ENCODE measurements around the gene FBXW8.

The FBXW8 gene

DNA sequence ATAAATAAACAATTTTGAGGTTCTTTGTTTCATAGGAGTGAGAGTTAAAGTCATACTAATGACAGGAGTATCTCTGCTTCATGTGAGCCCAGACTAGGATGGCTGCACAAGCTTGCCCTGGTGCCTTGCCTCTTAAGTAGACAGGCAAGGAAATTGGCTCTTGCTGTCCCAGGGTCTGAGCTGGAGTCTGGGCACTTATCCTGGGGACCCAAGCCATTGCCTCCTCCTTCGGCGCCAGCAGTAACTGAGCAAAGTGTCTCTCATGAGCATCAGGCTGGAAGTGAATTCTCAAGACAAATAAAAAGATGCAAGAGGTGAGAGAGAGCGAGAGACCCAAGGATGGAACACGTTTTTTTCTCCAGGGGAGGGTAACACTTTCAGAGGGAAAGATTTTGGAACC is 6.9 kb upstream of the FBXW8 start:
- H4K20me1 ChIP-seq = no peaks in the 10 kb centered on the region
- no peak overlapping the region for H3K9ac ChIP-seq
- no peaks in the 10 kb centered on the region for H3K36me3 ChIP-seq
- H3K4me3 ChIP-seq = no peak overlapping the region
- H3K4me2 ChIP-seq = no peak overlapping the region
- no peaks in the 10 kb centered on the region for H3K9me3 ChIP-seq
- H3K27me3 ChIP-seq = no peaks in the 10 kb centered on the region
- no peak overlapping the region for H3K27ac ChIP-seq
- peaks cover 9% of the 10 kb centered on the region for H3K4me1 ChIP-seq
- TF ChIP-seq Cebpa-rat (IDR thresholded peaks at IDR 0.05) = no peak

DNA sequence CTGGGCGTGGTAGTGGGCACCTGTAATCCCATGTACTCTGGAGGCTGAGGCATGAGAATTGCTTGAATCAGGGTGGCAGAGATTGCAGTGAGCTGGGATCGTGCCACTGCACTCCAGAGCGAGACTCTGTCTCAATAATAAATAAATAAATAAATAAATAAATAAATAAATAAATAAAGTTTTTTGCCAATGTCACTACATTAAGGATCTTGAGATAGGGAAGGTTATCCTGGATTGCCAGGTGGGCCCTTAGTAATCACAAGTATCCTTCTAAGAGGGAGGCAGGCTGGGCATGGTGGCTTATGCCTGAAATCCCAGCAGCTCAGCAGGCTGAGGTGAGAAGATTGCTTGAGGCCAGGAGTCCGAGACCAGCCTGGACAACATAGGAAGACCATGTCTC is 4.5 kb upstream of the FBXW8 start:
- Histone ChIP-seq H3K27ac (no peak overlapping the region), H3K4me2 (no peak overlapping the region), H3K27me3 (no peaks in the 10 kb centered on the region), H3K9ac (no peak overlapping the region), H4K20me1 (no peaks in the 10 kb centered on the region), H3K4me3 (no peak overlapping the region), H3K4me1 (no peaks in the 10 kb centered on the region), H3K36me3 (no peaks in the 10 kb centered on the region), H3K9me3 (no peaks in the 10 kb centered on the region)
- TF ChIP-seq Cebpa-rat (IDR thresholded peaks at IDR 0.05) = no peak

DNA sequence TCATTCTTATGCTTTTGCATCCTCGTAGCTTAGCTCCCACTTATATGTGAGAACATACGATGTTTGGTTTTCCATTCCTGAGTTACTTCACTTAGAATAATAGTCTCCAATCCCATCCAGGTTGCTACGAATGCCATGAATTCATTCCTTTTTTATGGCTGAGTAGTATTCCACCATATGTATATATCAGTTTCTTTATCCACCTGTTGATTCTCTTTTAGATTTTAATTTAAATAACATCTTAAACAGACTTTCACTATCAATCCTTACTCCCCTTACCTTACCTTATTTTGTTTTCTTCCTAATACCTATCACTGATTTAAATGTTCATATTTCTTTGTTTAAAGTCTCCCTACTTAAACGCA is 488 bp upstream of the FBXW8 start:
- peak overlapping the region; percentile 92; the same call in 1 of the 2 replicates for H3K9ac ChIP-seq
- H3K4me2 ChIP-seq = peak overlapping the region; percentile 85
- H3K27me3 ChIP-seq = no peaks in the 10 kb centered on the region
- peak overlapping the region; percentile 92 for H3K4me3 ChIP-seq
- H3K4me1 ChIP-seq = peaks cover 19% of the 10 kb centered on the region
- H3K27ac ChIP-seq = no peak overlapping the region
- peaks cover 36% of the 10 kb centered on the region for H4K20me1 ChIP-seq
- no peaks in the 10 kb centered on the region for H3K9me3 ChIP-seq
- H3K36me3 ChIP-seq = peaks cover 20% of the 10 kb centered on the region
- TF ChIP-seq Cebpa-rat (IDR thresholded peaks at IDR 0.05) = no peak

DNA sequence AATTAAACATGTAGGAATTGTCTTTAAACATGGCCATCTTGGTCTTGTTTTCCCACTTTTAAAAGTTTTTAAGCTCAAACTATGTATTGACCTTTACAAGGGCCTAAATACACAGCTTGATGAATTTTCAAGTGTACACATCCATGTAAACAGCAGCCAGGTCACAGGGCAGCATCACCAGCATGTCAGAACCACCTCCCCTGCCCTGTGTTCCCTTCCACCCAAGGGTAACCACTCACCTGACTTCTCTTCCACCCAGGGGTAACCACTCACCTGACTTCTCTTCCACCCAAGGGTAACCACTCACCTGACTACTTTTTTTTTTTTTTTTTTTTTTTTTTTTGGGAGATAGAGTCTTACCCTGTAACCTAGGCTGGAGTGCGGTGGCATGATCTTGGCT is 4.6 kb downstream of the FBXW8 start:
- Histone ChIP-seq H3K27me3 (no peaks in the 10 kb centered on the region), H3K4me2 (no peak overlapping the region), H4K20me1 (peaks cover 79% of the 10 kb centered on the region), H3K27ac (no peak overlapping the region), H3K36me3 (peaks cover 32% of the 10 kb centered on the region), H3K9ac (no peak overlapping the region), H3K4me1 (peaks cover 44% of the 10 kb centered on the region), H3K4me3 (no peak overlapping the region), H3K9me3 (no peaks in the 10 kb centered on the region)
- no peak for TF ChIP-seq Cebpa-rat (IDR thresholded peaks at IDR 0.05)

DNA sequence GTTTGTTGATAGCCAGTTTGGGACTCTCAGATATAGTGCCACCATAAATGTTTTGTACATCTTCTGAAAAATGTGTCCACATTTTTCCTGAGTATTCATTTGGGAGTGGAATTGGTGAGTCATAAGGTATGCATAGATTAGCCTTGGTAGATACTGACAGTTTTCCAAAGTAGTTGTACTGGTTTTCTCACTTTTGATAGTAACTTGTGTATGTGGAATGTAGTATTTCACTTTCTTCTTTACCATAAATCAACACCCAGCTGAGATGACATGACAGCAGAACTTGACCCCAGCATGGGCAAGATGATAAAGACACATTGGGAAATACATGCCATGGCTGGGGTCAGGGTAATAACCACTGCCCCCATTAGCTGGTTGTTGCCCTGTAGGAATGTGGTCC is 5.4 kb downstream of the FBXW8 start:
- H3K4me3 ChIP-seq = no peak overlapping the region
- peaks cover 52% of the 10 kb centered on the region for H3K4me1 ChIP-seq
- H3K27ac ChIP-seq = no peak overlapping the region
- peaks cover 32% of the 10 kb centered on the region for H3K36me3 ChIP-seq
- H4K20me1 ChIP-seq = peaks cover 87% of the 10 kb centered on the region
- no peaks in the 10 kb centered on the region for H3K9me3 ChIP-seq
- H3K9ac ChIP-seq = no peak overlapping the region
- H3K4me2 ChIP-seq = no peak overlapping the region
- no peaks in the 10 kb centered on the region for H3K27me3 ChIP-seq
- TF ChIP-seq Cebpa-rat (IDR thresholded peaks at IDR 0.05) = no peak

DNA sequence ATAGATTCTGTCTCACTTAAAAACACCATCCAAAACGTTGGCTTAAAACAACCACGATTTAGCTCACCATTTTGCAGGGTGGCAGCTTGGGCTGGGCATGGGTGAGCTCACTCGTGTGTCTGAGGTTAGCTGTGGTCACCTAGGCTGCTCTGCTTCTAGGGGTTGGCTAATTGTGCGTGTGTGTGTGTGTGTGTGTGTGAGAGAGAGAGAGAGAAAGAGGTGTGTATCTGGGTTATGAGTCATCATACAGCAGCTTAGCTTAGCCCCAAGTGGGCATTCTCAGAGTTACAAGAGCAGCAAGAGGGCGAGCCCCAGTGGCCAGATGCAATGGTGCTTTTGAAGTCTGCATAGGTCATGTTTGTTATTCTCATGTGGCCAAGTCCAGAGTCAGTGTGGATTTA is 6.0 kb downstream of the FBXW8 start:
- no peak for TF ChIP-seq Cebpa-rat (IDR thresholded peaks at IDR 0.05)
- no peak overlapping the region for H3K9ac ChIP-seq
- no peaks in the 10 kb centered on the region for H3K9me3 ChIP-seq
- peaks cover 54% of the 10 kb centered on the region for H3K4me1 ChIP-seq
- no peak overlapping the region for H3K4me2 ChIP-seq
- H3K27ac ChIP-seq = no peak overlapping the region
- no peak overlapping the region for H3K4me3 ChIP-seq
- no peaks in the 10 kb centered on the region for H3K27me3 ChIP-seq
- H4K20me1 ChIP-seq = peaks cover 92% of the 10 kb centered on the region
- H3K36me3 ChIP-seq = peaks cover 32% of the 10 kb centered on the region

DNA sequence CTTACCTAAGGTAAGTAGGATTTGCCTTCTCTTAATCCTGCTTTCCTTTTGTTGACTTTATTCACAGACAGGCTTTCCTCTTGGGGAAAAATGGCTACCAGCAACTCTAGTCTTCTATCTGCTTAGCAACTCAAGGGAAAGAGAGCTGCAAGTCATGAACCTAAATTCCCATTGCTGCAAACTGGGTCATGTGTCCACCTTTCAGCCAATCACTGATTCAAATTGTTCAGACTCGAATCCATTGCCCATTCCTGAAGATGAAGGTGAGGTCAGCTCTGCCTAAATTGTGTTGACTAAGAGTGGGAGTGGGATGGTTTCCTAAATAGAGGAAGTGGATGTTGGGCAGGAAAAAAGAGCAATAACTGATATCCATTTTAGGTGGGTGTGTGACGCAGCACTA is 7.7 kb downstream of the FBXW8 start:
- Histone ChIP-seq H3K4me1 (peaks cover 53% of the 10 kb centered on the region), H3K4me3 (no peak overlapping the region), H3K27ac (no peak overlapping the region), H3K36me3 (peaks cover 31% of the 10 kb centered on the region), H3K4me2 (peak overlapping the region; percentile 77), H3K9ac (no peak overlapping the region), H3K9me3 (no peaks in the 10 kb centered on the region), H4K20me1 (peaks cover 92% of the 10 kb centered on the region), H3K27me3 (no peaks in the 10 kb centered on the region)
- no peak for TF ChIP-seq Cebpa-rat (IDR thresholded peaks at IDR 0.05)

DNA sequence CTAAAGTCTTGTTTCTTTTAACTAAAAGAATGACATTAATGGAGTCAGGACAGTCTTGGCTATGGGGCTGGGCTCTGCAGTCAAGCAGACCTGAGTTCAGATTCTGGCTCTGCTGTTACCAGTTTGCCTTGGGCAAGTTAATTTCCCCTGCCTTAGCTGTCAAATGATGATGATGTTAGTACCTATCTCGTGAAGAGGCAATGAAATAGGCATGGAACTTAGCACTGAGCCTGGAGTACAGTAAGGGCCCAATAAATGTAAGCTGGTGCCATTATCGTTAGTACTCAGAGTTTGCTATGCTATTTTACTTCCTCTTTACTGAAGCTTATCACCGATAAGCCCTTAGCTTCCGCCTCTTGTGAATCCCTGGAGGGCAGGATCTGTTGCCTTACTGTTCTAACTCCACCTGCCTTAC is 8.5 kb downstream of the FBXW8 start:
- Histone ChIP-seq H3K27ac (peak overlapping the region; percentile 32; the same call in 1 of the 2 replicates), H3K4me1 (peaks cover 61% of the 10 kb centered on the region)

DNA sequence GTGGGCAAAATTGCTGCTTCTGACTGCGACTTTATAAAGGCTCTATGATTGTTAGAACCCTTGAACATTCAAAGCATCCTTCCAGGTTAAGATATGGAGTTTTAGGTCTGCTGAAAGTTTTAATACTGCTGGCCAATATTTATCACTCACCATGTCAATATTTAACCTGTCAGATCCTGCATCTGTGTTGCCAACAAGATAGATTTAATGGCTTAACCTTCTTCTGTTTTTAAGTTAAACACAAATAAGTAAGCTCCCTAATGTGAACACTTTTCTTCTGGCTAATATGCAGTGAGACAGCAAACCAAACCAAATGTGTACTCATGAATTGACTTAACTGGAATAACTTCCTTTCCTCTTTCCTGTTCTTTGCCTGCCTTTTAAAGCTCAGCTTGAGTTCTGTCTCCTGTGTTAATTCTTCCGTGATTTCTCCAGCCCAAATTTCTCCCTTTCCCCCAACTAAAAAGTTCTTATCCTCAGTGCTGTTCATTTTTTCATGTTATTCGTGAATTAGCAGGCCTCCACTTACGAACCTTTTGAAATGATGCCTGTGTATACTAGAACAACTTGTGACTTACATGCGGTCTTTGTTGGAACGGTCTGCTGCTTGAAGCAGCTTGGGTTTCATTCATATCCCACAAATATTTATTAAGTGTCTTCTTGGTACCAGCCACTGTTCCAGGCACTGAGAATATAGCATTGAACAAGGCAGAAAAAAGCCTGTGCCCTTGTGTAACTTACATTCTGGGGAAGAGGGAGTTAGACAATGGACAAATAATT is 9.1 kb downstream of the FBXW8 start:
- Histone ChIP-seq H3K4me2 (peak overlapping the region; percentile 77), H3K9me3 (no peaks in the 10 kb centered on the region), H3K27me3 (no peaks in the 10 kb centered on the region), H4K20me1 (peaks cover 92% of the 10 kb centered on the region), H3K9ac (no peak overlapping the region; the same call in 1 of the 2 replicates), H3K36me3 (peaks cover 21% of the 10 kb centered on the region), H3K4me1 (peaks cover 68% of the 10 kb centered on the region), H3K27ac (0 out of 2 replicates have a peak overlapping the region, but pooled peaks have one; percentile 10), H3K4me3 (no peak overlapping the region)
- TF ChIP-seq Cebpa-rat (IDR thresholded peaks at IDR 0.05) = no peak

More for the DNA sequence above, 8.5 kb downstream of the FBXW8 start:
- H3K9ac ChIP-seq = no peak overlapping the region
- H3K9me3 ChIP-seq = no peaks in the 10 kb centered on the region
- H3K4me3 ChIP-seq = no peak overlapping the region; the same call in 1 of the 2 replicates
- no peak for TF ChIP-seq Cebpa-rat (IDR thresholded peaks at IDR 0.05)
- H4K20me1 ChIP-seq = peaks cover 92% of the 10 kb centered on the region
- peaks cover 23% of the 10 kb centered on the region for H3K36me3 ChIP-seq
- peak overlapping the region; percentile 77 for H3K4me2 ChIP-seq
- no peaks in the 10 kb centered on the region for H3K27me3 ChIP-seq

DNA sequence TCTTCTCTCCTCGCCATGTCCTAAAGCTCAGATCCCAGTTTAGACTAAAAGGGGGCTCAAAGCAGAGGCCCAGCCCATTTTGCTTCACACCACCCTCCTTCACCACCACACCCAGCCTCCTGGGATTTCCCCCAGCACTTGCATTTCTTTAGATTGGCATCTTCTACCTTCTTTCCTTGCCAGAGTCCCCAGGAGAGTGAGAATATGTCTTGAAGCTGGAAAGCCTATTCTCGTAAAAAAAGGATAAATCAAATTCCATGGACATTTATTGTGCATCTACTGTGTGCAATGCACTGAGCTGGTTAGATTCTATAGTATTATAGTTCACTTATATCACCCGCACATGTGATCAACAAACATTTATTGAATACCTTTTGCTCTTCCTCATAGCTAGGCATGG is 10.2 kb downstream of the FBXW8 start:
- Histone ChIP-seq H3K27ac (0 out of 2 replicates have a peak overlapping the region, but pooled peaks have one; percentile 31), H3K9ac (no peak overlapping the region; the same call in 1 of the 2 replicates), H3K36me3 (peaks cover 13% of the 10 kb centered on the region; the same call in 1 of the 2 replicates), H3K4me1 (peaks cover 78% of the 10 kb centered on the region), H3K9me3 (no peaks in the 10 kb centered on the region), H3K4me2 (peak overlapping the region; percentile 77), H3K4me3 (no peak overlapping the region), H3K27me3 (no peaks in the 10 kb centered on the region), H4K20me1 (peaks cover 92% of the 10 kb centered on the region)
- TF ChIP-seq Cebpa-rat (IDR thresholded peaks at IDR 0.05) = no peak
